GM04503 (cell line): Measurements from ENCODE around the gene ARHGAP24.

Source experiments
- DNase-seq: peaks from one replicate; pipeline ENCODE4 v3.0.0-alpha.2; 2012; ENCODE audit warnings: low read depth

The ARHGAP24 gene

DNA sequence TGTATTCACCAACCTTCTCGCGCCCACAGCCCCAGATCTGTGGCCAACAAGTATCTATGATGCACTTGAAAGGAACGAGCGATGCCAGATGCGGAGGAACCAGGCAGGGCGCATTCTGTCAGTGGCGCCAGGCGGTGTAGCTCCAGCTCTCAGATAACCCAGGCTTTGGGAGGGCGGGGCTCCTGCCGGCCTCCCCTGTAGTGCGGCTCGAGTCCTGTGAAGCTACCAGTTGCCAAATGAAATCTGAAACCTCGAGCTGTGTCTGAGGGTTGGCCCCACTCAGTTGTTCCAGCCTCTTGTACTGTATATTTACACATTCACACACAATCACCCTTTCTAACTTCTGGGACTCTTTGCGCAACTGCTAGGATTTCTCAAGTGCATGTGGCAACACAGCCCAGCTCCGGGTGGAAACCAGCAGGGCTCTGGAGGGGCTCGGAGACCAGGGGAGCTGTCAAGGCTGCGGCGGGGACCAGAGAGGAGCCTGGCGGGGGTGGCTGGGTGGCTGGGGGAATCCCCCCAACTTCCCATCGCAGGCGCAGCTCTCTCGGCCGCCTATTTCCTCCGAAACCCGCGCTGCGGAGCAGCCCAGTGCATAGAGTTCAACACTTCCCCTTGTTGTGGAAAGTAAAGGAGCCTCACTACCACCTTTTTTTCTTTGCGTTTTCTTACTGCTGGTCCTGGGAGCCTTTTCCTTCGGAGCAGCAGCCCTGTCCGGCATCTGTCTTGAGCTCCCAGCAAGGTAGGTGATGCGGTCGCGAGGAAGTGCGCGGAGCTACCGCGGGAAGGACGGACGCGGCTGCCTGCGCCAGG, at the start of gene ARHGAP24:
Gene ARHGAP24, plus strand, starts transcription at position 333 of the 813 bp plus-strand sequence.
- DNase-seq: peak; percentile 92

DNA sequence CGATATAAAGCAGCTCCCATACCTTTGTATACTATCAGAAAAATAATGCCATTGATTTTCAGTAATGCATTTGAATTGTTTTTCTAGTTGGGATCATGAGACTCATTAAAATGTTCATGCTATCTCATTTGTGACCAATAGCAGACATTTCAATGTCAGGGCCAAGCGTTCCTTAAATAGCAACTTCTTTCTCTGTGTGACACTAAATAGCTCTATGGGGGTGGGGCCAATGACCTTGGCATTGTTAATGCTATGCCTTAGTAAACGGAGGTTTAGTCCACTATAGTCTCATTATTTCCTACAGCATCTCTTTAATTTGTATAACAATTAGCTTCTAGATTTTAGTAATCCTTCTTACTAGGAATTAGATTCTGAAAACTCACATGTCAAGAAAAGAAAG, 48.6 kb upstream of the ARHGAP24 start:
- DNase-seq: no peak

DNA sequence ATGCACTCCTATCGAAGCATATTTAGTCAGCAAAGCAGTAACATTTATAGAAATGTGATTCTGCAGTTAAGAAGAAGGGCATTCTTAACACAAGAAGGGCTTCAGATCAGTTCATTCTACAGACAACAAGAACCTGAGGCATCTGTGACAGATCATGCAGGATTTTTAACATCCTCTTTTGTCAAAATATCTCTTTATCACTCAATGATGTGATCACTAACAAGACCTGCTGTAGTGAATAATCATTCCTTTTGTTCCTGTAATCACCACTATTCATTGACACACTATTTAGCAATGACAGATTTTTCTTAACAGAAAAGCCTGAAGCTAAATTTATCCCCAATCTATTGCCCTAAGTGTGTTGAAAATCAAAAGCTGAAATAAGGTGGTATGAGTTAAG, 47.8 kb upstream of the ARHGAP24 start:
- DNase-seq: no peak

DNA sequence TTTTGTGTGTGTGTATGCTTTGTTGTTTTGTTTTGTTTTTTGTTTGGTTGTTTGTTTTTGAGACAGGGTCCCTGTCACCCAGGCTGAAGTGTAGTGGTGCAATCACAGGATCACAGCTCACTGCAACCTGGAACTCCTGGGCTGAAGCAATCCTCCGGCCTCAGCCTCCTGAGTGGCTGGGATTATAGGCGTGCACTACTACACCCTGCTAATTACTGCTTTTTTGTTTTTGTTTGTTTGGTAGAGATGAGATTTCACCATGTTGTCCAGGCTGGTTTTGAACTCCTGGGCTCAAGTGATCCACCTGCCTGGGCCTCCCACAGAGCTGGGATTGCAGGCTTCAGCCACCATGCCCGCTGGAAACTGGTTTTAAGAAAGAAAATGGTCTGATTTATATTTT, 44.7 kb upstream of the ARHGAP24 start:
- no peak for DNase-seq

DNA sequence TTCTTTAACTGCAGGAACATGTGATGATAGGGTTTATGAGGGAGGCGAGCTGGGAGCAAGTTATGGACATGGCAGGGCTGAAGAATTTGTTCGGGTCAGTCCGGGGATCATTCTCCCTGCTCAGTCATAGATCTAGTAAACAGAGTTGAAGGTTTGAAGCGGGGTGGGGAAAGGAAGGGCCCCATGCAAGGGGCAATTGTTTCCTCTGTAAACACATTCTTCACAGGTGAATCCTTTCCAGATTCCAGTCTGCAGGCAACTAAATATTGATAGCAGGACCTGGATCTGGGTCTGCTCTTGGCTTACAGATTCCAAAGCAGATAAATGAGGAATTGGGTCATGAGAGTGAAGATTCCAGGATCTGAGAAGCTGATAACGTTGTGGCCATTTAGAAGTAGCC, 44.3 kb upstream of the ARHGAP24 start:
- no peak for DNase-seq

DNA sequence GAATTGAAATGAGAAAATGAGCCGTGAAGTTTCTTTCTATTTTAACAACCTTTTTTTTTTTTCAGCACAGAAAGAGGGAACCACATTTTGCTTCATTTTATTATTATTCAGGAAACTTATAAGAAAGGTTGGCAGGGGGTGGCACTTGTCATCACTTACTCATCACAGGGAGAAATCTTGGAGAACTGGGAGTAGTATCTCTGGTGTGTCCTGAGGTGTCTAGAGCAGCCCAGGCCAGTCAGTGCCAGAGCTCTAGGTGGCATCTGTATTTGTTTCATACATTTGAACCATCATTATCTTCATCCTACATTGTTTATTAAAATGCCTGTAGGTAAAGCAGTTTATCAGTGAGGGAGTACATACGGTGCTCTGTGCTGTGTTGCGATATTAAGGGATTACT, 43.8 kb upstream of the ARHGAP24 start:
- no peak for DNase-seq

DNA sequence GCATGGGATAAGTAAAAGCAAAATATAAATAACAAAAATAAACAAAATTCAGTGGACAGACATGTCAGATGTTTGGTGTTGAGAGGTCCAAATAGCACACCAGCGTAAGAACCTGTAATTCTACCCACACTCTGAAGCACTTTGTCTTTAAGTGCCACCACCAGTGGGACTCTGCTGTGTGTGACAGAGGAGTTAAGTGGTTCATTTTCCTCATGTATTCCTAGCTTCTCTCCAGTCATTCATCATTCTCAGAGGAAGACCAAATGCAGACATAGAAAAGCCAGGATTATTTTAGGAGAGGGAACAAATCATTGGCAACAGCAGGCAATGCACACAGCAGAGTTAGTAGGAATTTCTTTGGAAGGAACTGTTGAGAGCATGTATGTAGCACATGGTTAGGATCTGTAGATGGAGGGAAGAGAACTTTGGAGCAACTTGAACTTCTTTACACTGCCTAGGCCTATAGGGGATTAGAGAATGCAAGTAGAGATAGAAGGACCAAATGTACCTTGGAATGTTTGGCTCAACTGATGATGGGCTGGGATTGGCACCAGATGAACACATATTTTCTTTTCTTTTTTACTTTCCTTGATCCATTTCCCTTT, 43.0 kb upstream of the ARHGAP24 start:
- no peak for DNase-seq

DNA sequence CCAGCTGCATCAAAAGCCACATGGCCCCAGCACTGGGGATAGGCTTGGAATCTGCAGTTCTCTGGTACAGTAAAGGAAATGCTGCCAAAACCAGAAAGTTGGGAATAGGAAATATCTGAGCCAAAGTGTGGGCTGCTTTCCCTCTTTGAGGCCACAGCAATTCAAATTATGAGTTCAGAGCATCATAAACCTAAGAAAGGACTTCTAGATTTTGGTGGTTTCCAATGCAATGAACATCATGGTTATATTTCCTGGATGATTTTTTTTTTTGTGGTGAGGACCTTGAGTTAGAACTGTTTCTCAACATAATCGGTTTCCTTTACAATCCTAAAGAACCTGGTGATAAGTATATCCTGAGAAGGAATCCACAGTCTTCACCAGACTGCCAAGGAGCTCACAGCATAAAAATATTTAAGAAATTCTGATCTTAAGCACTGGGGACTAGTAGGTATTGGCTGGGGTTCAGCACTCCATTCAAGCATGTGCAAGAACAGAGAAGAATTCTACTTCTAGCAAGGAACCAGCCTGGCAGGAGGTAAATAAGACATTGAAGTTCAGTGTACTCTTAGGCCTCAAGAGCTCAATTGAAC, 29.8 kb upstream of the ARHGAP24 start:
- peak; percentile 16 for DNase-seq

DNA sequence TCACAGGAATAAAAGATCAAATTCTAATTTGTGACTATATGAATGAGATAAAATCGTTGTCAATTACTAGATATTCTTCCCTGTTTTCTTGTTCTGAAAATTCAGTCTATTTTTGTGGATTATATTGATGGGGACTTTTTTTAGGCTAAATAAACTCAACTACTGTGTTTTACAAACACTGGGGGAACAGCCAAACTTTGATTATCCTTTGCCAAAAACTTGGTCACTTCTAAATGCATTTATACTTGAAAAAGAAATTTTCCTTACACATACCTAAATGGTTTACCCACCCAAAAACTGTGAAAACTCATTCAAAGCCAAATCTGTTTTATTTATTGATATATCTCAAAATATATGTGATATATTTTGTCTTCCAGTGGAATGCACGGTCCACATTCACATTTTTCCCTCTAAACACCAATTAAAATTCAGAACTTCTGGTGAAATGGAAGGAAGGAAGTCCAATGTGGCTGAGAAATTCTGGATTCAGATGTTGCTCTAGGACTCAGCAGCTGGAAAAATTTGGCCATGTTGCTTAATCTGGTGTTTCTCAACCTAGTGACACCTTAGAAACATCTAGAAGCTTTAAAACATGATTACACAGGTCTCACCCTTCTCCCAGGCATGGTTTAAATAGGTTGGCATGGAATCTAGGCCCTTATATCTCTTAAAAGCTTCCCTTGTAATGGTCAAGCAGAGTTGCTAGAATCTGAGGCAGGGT, 28.6 kb upstream of the ARHGAP24 start:
- no peak for DNase-seq

DNA sequence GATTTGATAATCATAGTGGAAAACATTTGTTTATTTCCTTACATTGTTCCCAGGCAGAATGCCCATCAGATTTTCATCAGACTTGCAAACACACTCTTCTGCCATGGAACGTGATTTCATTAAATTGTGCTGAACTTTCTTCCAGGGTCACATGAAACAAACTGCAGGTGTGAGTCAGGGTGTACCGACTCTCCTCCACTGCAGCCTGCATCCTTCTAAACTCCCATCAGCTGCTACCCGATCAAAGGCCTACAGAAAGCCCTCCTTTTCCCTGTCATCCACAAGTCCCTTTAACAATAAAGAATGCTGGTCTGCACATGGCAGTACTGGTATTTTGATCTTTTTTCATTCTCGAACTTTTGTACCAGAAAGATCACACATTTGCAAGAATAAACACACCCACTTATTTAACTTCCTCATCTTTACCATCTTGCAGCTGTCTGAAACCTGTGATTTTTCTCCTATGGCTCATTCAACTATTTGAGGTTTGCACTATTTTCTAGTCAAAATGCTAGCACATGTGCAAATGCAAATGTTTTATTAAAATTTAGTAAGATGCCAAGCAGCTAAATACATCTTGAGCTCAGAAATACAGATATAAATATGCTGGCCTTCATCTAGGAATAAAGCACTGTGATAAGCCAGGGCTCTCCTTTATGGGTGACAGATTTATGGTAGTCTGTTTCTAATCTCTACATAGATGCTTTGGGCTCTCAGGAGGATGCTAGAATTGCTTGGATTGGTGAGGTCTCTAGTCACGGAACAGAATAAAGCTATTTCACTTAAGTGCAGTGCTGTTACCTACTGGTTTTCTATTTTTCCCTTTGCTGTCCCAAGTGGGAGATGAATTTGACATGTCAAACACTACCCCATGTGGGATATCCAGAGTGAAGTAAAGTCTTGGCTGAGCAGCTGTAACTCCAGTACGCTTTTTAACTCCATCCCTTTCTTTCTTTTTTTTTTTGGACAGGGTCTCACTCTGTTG, 25.8 kb upstream of the ARHGAP24 start:
- DNase-seq: no peak

DNA sequence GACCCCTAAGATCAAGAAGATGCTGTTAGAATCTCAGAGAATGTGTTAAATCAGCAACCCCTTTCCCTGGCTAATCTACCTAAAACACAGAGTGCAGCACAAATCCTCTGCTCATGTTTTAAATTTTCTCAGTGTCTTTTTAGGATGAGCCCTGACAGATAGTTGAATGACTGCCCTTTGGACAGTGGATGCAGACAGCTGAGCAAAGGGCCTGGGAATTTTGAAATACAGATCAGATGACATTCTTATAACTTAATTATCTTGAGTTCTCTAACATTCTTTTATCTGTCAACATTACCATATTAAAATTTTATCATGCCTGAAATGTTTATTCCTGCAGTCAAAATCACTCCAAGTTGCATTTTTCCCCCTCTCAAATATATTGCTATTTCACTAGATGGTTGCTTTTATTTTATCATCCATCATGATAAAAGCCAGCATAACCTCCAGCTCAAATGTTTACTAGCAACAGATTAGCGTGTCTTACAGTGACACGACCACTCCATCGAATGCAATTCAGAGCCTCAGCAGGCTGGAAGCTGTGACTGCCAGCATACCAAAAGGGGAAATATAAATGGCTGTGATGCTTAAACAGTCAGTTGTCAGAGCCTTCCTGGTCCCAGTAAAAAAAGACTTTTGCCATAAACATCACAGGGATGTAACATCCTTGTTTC, 22.8 kb upstream of the ARHGAP24 start:
- no peak for DNase-seq

DNA sequence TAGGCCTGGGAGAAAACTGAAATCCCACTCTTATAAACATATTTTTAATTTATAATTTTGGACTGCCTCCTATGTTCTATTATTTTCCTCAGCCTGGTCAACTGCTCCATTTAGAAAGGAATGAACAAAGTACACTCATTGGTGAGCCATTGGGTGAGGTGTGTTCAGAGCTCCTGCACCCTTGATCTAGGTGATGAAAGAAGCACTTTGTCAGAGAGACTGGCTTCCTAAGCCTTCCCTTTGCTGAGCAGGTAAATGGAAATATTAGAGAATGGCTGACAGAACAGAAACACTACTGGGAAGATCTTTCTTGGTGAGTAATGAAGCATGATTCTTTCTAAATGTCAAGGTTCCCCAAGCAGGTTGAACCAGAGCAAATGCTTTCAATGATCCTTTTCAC, 19.0 kb upstream of the ARHGAP24 start:
- no peak for DNase-seq

DNA sequence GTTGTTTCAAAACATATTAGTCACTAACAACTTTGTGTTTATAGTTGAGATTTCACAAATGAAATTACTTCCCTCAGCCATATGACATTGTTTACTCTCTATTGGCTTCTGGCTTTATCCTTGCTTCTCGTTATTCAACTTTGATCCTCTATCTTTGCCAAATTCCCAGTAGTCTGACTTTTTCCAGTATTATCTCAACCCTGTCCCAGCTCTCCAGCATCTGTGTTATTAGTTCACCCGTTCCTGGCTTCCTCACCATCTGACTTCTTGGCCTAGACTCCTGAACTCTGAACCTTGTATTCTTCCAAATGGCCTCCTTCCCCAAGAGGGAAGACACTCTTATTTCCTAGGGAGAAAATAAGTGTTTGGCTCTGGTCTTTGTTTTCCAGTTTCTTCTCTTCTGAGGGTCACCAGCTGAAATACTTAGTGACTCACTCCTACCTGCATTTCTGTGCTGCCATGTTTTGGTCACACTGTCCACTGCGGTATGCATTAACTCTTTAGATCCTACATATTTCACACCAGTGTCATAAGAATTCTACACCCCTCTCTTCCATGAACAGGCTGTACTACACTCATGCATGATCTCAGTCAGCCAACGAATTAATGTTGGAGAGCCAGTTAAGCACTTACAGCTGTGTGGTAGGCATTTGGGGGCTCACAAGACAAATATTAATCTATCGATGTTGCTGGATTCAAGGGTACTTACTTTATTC, 17.0 kb upstream of the ARHGAP24 start:
- DNase-seq: no peak

DNA sequence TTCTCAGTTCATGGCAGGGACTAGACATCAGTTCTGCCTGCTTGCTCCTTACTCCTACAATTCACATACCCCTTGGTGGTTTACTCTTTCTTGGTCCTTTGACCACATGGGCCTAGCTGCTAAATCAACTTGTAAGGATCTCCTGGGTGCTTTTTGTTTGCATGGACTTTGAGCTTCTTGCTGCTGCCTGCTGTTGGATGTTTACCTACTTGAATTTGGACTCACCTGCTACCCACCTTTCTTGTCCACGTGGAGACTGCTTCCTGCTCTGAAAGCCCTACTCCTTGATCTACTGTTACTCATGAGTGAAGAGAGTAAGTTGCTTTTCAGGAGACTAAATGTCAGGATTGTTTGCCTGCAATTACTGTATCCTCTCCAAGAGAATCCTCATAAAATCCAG, 15.2 kb upstream of the ARHGAP24 start:
- DNase-seq: no peak

DNA sequence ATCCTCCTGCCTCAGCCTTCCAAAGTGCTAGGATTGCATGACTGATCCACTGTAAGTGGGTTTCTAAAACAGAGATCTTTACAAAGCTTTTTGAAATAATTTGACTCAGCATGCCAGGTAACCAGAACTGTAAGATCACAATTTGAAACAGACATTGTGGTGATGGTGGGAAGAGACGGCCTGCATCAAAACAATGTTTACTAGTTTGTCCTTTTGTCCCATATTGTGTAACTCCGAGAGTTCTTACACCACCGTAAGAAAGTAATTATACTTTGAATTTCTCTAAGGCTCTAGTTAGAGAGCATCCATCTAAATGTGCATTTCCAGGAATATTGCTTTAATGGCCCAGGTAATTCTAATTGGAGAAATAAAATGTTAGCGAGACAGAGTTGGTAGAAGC, 594 bp upstream of the ARHGAP24 start:
- no peak for DNase-seq

DNA sequence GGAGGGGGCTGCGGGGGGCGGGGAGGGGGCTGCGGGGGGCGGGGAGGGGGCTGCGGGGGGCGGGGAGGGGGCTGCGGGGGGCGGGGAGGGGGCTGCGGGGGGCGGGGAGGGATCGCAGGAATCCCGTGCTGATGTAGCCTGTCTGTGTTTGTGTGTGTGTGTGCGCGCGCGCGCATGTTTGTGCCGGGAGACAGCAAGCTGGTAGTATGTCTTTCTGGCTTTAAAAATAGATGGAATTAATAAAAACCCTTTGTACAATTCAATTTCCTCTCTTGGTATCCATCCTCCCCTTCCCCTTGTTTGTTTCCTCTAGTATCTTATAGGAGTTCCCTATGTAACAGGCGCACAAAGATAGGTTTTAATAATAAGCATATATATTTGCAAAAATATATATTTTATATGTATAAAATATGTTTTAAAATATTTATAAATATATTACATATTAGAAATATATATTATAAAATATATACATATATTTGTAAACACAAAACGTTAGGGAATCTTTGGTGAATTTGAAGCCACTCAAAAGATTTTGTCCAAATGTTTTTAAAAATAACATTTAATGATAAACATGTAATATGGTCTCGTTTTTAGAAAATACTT, 782 bp downstream of the ARHGAP24 start:
- no peak for DNase-seq

DNA sequence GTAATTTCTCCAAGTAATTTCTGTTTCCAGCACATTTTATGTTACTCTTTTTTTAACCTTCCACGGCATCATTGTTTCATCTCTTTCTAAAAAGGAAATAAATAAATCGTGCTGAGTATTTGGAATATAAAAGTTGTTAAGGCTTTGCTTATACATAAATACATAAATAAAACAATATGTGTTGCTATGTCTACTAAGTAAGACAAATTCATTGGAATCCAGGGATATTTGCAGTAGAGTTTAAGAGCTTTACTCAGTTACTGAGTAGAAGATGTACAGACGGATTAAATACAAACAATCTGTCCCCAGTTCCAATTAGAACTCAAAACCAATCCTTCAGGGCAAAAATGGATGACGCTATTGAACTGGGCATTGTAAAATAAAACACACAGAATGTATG, 1.4 kb downstream of the ARHGAP24 start:
- DNase-seq: no peak

DNA sequence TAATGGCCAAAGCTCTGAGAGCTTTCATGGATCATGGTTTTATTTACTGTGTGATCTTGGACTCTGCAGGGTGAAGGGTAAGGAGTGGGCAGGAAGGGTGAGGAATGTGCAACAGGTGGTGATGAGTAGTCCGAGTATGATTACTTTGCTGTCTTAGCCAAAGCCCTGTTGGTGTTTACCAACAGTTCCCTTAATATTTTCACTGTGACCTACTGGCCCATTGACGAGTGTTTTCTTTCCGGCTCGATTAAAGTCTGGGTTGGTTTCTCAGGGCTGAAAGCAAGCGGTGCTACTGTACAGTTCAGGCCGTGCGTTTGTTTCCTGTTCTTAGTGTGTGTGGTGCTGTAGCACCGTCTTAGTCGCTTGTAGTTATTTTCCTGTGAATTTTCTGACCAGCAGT, 2.6 kb downstream of the ARHGAP24 start:
- DNase-seq: no peak

DNA sequence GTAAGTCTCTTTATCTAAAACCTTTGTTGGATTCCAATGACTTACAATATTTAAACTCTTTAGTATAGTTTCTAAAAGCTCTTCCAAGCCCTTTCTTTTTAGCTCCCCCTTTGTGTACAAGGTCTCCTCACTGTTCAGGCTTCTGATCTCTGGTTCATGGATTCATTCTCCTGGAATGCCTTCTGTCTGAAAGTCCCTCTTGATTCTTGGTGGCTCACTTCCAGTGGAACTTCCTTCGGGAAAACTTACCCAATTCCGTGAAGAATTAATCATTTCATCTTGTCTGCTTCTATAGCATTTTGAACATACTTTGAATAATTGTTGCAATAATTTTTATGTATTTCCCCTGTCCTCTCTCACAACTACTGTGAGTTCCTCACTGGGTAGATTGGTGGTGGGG, 3.6 kb downstream of the ARHGAP24 start:
- DNase-seq: no peak
